ENCODE data around the gene KRTAP10-5.
"Not testable (repeated sequence)": the region's sequence is repeated elsewhere in the genome, so short reads cannot be mapped to it uniquely, and the experiment has no call there.

The KRTAP10-5 gene

DNA sequence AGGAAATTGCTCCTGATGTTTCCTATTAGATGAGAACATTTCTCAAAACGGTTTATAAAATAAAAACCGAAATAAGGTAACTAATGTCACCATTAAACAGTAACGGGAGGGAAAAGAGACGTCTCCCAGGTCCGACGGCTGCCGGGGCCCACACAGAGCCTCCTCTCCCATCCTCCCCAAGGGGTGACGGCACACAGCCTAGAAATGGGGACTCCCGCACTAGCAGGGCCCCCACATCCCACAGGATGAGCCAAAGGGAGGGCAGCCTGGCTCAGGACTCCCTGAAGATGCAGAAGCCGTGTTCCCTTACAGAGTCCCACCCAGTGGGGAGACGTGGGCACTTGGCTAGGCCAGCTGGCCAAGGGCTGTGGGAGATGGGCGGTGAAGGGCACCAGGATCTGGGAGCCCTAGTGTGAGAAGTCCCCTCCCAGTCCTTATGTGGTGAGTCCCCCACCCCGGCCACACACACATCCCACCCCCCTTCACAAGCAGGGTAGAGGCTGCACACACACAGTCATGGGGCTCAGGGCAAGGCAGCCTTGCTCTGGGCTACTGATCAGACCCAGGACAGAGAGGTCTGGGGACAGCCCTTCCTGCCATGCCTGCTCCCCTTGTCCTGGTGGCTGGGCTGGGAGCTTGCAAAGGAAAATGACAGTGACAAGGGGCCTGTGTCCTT is 25.1 kb downstream of the KRTAP10-5 start:
- no peak for TF ChIP-seq CTCF (IDR thresholded peaks at IDR 0.05; ENCODE audit: low read depth, low read length, missing control alignments)
- no peak for DNase-seq (ENCODE audit: extremely low read depth, low read depth)

DNA sequence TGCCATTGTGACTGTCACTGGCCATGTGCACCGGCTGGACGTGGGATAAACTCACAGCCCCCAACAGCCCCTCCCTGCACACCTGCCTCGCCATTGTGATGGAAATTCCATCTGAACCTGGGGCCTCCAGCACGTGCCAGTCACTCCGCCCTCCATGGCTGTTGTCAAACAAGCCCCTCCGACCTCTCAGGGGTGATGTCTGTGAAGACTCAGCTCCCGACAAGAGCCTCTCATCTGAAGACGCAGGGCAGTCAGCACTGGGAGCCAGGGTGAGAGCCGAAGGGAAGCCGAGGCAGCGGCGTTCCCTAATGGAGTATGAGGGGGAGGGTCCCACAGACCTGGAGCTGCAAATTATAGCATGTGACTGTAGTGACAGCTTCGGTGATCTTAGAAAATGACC is 27.7 kb downstream of the KRTAP10-5 start:
- DNase-seq (ENCODE audit: extremely low read depth, low read depth) = no peak
- TF ChIP-seq CTCF (IDR thresholded peaks at IDR 0.05; ENCODE audit: low read depth, low read length, missing control alignments) = no peak
- no peak overlapping the region for H3K4me3 ChIP-seq (replicated peaks; ENCODE audit: low read depth, low read length)

More for the DNA sequence above, 25.1 kb downstream of the KRTAP10-5 start:
- H3K4me3 ChIP-seq (replicated peaks; ENCODE audit: low read depth, low read length) = no peak overlapping the region

DNA sequence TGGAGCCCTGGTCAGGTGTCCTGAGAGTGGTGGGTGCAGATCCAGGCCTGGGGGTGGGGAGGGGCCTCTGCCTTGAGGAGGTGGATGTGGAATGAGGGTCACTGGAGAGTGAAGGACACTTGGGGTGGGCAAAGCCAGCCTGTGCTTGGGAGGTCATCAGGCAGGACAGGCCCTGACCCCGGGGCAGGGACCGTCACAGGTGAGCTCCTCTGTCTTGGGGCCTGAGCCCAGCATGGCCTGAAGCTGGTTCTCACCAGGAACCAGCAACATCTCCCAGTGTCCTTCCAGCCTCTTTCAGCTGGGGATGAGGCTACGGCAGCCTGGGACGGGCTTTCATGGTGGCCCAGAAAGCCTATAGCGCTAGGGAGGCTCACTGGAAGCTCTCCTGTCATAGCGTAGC is 28.3 kb downstream of the KRTAP10-5 start:
- H3K4me3 ChIP-seq (replicated peaks; ENCODE audit: low read depth, low read length) = no peak overlapping the region
- no peak for DNase-seq (ENCODE audit: extremely low read depth, low read depth)
- no peak for TF ChIP-seq CTCF (IDR thresholded peaks at IDR 0.05; ENCODE audit: low read depth, low read length, missing control alignments)

DNA sequence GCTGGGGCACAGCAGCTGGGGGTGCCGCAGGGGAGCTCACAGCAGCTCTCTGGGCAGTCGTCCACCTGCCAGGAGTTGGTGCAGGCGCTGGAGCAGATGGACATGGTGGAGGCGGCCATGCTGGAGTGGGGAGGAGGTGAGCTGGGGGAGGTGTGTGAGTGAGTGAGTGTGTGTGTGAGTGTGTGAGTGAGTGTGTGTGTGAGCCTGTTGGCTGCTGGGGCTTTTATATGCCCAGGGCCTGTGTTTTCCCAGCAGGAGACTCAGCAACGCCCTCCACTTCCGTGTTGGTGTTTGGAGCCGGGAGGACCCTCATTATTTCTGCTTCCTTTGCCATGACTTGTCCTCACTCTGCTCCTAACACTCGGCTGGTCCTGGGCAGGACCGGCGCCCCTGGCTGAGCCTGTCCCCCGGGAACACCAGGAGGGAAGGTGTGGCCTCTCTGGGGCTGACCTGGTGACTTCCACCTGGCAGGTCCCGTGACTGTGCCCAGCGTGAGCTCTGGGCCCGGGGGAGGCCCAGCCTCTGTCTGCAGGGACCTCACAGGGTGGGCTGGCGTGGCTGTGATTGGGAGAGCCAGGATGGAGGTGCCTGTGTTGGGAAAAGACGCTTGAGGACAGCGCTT is 29.0 kb downstream of the KRTAP10-5 start, which contains the start of gene KRTAP10-2:
Gene KRTAP10-2, minus strand, starts transcription at position 166 of the 622 bp plus-strand sequence. Its CDS starts 47 bp downstream, at position 119.
- no peak within 1 kb of the TSS for H3K4me3 ChIP-seq (replicated peaks; ENCODE audit: low read depth, low read length)
- DNase-seq (ENCODE audit: extremely low read depth, low read depth) = no peak
- no peak for TF ChIP-seq CTCF (IDR thresholded peaks at IDR 0.05; ENCODE audit: low read depth, low read length, missing control alignments)

DNA sequence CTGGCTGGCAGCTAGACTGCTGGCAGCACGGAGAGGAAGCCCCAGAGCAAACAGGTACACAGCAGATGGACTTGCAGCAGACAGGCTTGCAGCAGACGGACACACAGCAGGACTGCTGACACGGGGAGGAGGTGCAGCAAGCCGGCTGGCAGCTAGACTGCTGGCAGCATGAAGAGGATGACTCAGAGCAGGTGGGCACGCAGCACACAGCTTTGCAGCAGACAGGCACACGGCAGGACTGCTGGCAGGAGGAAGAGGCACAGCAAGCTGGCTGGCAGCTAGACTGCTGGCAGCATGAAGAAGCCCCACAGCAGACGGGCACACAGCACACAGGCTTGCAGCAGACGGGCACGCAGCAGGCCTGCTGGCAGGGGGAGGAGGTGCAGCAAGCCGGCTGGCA is 29.6 kb downstream of the KRTAP10-5 start:
- no peak overlapping the region for H3K4me3 ChIP-seq (replicated peaks; ENCODE audit: low read depth, low read length)
- no peak for DNase-seq (ENCODE audit: extremely low read depth, low read depth)
- TF ChIP-seq CTCF (IDR thresholded peaks at IDR 0.05; ENCODE audit: low read depth, low read length, missing control alignments) = no peak

GRCh38 chr21:44550285-44550684 is 30.1 kb downstream of the KRTAP10-5 start:
- not testable (repeated sequence) for H3K4me3 ChIP-seq (replicated peaks; ENCODE audit: low read depth, low read length); DNase-seq (ENCODE audit: extremely low read depth, low read depth)

DNA sequence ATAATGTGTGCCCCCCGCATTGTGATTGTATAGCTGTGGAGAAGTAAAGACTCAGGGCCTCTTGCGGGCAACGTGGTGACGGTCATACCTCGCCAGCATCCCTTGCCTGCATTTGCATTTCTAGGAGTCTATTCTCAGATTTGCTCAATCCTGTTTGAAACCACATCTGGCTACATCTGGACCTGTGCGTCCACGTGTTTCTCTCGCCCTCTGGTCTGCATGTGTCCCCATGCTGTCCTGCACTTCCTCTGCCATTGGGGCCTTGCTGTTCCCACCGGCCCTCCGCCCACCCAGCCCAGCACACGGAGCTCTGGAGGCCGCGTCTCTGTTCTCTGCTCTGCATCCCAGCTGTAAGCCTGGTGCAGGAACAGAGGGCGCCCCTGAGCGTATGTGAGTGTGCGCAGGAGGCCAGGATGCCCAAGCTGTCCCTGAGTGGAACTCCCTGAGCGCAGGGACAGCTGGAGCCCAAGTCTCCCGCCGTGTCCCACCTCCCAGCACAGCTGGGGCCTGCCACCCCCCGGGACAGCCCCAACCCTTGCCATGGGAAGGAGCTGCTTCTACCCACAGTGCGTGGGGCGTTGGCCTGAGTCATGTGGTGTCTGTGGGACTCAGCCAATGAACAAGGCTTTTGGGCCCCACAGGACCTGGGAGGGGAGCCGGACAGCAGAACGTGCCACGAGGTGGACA is 30.7 kb downstream of the KRTAP10-5 start:
- no peak overlapping the region for H3K4me3 ChIP-seq (replicated peaks; ENCODE audit: low read depth, low read length)
- no peak for TF ChIP-seq CTCF (IDR thresholded peaks at IDR 0.05; ENCODE audit: low read depth, low read length, missing control alignments)
- no peak for DNase-seq (ENCODE audit: extremely low read depth, low read depth)

All from HFF-Myc (cell line).